NCI-H526 treated with DMSO at 0.1 percent for 48 hours (cell line): ENCODE data around the gene SLC6A20.

ENCODE experiments used
- DNase-seq: peaks from one replicate; lab custom pipeline; 2025; lab: John Stamatoyannopoulos, UW

Gene SLC6A20

DNA sequence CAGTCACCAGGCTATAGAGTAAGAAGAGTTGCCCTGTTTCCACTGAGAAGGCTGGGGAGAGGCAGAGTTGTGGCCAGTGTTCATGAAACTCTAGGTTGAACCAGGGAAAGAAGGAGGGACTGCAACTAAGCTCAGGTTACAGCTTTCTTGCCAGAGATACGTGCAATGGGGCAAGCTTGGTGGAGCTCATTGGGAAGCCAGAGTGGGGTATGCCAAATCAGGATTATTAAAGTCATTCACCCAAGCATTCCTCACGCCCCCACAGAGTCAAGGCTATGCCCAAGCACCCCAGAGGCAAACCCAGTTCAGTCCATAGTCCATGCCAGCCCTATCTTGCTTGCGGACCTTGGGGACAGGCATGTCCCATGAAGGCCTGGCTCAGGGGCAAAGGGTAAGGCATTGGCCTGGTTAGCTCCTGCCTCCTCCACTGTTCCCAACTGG lies 17.6 kb downstream of the SLC6A20 start:
- no peak for DNase-seq

DNA sequence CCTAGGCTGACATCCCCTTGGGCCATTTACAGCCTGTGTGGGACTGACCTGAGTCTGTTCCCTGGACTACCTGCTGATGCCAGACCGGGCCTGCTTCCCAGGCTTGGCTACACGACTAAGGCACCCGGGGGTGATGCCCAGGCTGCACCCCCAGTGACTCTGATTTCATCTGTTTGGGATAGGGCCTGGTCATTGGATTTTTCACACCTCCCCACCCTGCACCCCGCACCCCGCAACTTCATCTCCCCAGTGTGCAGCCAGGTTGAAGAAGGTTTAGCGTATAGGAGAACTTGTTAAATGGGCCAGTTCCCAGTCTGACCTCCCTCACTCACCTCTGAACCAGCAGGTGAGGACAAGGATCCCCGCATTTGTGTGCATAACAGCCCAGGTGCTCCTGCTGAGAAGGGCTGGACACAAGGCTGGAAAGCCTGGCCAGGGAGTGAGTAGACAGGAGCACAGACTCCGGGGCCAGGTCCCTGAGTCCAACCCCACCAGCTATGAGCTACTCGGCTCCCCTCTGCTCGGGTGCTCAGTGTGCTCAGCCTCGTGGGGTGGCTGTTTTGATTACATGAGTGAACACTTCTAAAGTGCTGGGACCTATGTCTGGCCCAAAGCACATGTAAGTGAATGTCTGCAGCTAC lies 18.5 kb downstream of the SLC6A20 start:
- DNase-seq, result no peak

DNA sequence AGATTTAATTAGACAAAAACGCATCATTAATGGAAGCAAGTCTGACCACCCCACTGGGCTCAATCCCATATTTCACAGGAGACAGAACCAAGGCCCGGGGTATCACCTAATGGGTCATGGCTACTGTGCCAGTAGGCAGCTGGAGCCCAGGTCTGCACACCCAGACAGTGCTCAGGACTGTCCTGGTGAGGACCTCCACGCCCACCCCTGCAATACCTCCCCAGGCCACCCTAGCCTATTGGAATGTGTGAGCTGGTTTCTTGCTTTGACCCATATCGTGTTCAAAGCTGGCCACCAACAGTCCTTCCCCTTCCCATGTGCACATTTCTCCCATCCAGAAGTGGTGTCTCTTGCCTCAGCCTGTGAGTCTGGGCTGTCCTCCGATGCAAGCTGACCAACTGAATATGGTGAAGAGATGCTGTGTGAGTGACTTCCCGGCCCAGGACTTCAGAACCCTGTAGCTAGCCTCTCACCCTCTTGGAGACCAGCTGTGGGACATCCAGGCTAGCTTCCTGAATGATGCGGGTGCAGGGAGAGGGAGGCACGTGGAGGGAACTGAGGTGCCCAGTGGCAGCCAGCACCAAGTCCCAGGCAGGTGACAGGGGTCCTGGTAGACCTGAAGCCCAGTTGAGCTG lies 19.1 kb downstream of the SLC6A20 start:
- DNase-seq, result no peak

DNA sequence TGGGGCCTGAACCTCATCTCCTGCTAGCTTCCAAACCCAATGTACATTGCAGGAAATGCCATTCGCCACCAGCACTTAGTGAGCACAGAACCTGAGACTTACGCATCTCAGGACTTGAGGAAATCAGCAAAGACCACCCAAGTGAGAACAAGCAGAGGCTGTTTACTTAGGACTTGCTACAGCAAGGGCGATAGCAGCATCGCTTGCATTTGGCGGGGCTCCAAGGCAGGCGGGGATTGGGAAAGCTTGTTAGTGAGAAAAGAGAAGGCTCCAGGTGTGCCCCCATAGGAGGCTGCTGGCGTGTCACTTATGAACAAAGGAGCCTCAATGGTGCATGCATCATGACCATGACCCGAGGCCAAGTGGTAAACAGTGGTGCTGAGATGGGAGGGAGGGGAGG lies 19.7 kb downstream of the SLC6A20 start:
- no peak for DNase-seq

DNA sequence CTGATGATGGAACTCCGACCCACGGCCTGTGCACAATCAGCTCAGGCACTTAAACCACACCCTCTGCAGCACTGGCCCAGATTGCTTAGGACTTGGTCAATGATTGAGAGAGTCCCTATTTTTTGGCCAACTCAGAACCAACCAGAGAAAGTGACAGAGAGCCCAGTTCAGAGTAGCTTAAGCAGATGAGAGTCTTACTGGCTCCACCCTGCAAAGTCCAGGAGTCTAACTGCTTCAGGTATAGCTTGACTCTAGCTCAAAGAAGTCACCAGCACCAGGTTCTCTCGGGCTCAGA lies 20.1 kb downstream of the SLC6A20 start:
- no peak for DNase-seq

DNA sequence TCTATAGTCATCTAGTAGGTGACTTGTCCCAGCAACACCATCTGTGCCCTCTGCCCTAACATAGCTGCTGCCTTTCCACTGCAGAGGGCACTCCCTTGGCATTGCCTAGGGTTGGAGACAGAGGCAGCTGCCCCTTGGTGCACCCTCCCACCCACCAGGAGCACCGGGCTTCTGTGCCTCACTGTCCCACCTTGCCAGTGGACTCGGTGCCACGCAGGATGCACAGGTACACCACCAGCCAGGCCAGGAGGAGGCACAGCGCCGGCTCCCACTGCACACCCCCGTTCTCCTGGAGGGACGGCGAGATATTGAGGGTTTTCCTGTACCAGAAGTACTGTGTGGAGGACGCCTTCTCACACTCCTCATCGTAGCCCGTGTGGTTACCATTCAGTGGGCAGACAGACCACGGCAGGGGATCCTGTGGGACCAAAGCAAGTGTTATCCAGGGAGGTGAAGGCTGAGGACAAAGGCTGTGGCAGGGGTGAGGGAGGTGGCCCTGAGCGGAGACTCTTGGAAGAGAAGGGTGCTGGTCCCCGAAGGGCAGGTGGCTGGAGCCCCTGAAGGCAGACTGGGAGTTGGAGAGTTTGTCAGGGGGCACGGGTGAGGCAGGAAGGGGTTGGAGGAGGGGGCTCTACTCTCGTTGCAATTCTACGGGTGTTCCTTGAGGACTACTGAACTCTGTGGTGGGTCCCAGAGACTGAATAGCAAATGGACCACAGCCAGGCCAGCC lies 20.6 kb downstream of the SLC6A20 start:
- no peak for DNase-seq

DNA sequence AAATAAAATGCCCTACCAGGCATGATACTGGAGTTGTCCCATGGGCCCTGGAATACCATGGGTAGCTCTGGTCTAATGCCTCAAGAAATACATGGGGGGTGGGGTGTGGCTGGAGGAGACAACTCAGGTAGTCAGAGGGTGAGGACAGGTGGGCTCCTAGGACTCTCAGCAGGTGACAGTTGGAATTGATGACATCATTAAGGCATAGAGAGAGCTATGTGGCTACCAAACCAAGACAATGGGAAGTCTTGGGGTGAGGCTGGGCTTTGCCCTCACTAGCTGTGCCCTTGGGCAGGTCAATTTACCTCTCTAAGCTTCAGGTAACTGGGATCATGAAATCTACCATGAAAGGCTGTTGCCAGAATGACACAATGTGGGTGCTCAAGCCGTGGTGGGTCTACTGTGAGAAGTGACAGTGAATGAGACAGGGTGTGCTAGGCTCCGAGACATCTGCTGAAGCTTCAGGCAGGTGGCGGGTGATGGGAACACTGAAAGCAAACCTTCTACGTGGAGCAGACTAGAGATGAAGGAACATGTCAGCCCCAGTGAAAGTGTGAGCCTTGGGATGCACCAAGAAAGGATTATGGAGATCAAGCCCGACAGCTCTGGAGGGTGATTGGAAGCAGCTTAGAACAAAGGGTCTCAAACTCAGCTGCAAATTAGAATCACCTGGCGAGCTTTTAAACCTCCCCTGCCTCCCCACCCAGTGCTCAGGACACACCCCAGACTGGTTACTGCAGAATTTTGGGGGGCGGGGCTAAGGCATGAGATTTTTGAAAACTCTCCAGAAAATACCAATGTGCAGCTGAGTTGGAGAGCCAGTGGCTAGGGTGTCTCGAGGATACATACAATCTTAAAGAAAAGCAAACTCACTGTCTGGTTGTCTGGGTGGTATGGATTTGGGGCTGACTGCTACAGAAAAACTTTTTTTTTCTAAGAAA lies 21.5 kb downstream of the SLC6A20 start:
- DNase-seq, result no peak

DNA sequence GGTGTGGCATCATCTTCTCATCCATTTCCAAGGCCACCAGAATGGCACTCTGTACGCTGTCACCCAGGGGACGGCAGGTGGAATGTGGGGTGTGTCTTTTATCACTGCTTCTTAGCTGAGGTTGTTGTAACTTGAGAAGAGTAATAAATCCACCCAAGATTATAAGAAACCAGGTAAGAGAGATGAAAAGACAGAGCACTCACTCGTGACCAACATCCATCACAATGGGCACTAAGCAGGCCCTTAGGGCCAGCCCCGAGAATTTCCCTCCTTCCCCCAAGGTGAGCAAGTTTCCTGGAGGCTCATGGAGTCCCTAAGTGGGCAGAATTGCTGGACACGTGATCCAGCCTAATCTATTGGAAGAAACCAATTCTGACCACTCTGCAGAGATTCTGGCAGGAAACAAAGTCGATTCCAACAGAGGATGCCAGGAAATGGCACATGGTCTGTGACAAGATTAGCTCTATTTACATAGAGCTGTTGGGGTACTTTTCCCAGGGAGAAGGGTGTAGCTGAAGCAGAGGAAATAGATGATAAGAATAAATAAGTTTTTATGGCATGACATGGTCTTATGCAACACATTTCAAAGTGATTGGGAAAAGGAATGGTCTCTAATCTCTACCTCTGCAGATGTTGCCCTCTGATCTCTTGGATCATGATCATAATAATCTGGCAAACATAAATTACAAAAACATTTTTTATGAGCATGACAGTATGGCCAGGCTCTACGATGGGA lies 22.5 kb downstream of the SLC6A20 start:
- DNase-seq, result no peak

DNA sequence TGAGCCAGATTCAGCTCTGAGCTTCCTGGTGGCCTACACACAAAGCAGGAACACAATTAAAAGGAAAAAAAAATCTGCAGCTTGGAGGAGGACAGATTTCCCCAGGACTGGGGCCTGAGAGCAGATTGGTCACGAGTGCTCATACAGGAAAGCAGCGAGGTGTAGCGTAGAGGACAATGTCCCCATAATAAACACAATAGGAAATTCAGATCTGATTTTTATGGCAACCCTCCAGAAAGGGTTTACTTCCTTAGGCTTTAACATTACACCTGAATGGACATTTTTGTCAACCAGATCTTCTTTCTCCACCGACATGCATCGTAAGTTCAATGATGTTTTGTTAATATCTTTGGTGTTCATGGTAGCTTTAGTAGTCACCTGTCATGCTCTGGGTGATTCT lies 23.3 kb downstream of the SLC6A20 start:
- DNase-seq, result no peak

DNA sequence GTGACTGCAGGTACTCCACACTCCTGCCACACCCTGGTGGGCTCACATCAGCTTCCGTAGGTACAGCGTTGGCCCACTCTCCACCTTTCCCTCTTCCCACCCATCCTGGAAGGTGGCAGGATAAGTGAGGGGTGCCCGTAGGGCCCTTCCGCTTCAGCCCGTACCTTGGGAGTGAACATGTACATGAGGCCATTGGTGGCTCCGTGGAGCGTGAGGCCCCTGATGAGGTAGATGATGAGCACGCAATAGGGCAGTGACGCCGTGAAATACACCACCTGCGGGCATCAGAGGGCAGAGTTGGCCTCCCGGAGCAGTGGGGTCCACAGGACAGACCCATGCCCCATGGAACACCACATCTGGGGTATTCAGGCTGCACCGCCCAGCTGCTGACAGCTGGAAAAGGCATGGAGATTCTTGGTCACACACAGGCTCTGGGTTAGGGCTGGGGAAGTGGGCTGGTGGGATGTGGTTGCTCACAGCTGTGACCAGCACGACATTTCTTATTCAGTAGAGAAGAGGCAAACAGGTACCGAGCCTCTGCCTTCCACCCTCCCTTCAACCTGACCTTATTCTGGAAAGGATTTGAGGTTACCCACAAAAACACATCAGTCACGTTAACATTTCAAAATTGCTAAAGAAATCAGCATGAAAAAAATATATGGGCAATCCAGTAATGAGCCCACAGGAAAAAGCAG lies 23.8 kb downstream of the SLC6A20 start:
- no peak for DNase-seq

DNA sequence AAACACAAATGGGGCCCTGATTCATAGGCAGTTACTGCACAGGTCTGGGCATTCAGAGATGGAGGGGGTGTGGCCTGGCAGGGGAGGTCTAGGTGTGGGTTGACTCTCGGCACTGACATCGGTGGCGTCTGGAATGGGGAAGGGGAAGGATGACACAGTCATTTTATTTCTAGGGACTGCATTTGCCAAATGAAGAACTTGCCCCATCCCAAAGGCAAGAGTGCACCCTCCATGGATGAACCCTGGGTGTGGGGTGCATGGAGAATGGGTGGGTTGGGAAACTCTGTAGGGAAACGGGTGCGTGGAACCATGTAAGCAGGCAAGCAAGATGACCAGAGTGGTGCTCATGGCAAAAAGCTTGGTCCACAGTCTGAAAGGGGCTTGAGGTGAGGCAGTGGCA lies 24.5 kb downstream of the SLC6A20 start:
- no peak for DNase-seq

DNA sequence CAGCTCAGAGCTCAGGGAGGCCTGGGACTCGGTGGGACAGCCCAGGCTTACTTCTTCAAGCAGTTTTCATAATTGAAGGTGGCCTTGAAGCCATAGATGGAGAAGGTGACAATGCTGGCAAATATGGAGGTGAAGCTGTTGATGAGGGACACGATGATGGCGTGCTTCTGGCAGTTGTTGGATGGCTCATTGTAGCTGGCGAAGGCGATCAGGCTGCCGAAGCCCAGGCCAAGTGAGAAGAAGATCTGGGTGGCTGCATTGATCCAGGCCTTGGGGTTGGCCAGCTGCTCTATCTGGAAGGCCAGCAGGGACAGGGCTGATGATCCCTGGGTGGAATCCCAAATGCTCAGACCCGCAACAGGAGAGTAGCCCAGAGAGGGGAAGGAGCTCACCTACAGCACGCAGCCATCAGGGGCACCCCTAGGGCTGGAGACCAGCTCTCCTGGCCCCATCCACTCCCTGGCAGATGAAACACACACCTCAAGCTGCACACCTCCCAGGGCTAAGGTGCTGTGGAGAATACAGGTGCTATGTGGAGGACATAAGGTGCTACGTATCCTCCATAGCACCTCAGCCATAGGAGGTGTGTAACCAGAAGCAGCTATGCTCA lies 25.1 kb downstream of the SLC6A20 start:
- DNase-seq, result no peak

DNA sequence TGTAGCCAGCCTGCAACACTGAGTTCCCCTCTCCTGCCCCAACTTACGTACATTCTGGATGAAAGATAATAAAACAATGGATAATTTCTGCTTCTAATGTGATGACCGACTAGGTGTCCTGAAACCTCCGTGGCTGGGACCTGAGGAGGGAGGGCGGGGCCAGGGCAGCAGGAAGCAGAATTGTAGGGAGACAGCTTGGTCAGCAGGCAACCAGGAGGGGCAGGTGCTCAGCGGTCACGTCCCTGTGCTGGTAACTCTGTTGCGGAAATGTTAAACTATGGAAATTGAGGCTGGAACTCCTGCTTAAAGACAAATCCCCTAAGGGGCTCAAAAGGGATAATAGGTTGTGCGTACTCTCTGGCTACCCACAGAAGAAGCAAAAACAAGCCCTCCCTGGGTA lies 30.4 kb downstream of the SLC6A20 start:
- DNase-seq, result no peak

DNA sequence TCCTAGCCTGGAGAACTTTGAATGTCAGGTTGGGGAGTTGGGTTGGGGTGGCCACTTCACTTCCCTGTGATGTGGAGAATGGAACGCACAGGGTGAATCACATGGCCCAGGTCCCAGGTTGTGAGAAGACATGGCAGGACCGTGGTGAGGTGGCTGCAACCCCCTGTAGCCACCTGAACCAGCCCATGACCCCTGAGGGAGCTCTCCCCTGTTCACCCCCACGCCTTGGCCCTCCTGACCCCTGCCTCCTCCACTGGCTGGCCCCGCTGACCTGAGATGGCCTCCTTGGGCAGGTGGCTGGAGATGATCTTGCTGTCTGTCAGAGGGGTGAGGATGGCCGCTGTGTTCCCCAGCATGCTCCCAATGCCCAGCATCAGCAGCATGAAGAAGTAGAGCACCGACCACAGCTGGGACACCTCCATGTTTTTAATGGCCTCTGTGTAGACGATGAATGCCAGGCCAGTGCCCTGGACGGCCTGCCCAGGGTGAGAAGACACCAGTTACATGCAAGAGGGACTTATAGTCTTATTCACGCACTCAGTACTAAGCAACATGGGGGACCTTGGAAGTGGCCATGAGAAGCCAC lies 31.0 kb downstream of the SLC6A20 start:
- no peak for DNase-seq

DNA sequence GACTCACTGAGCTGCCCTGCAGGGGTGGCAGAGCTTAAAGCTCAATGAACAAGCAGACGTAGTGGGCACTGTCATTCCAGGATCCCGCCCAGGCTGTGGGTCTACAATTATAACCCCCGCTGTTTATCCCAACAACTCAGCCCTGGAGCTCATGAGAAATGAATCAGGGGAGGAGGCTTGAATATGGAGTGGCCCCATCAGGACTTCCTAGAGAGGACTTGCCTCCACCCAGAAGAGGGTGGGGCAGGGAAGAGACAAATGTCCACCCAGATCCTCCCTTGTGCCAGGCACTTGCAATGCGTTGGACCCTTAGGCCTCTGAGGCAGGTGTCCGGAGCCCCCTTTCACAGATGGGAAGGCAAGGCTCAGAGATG lies 33.0 kb downstream of the SLC6A20 start:
- DNase-seq, result no peak

DNA sequence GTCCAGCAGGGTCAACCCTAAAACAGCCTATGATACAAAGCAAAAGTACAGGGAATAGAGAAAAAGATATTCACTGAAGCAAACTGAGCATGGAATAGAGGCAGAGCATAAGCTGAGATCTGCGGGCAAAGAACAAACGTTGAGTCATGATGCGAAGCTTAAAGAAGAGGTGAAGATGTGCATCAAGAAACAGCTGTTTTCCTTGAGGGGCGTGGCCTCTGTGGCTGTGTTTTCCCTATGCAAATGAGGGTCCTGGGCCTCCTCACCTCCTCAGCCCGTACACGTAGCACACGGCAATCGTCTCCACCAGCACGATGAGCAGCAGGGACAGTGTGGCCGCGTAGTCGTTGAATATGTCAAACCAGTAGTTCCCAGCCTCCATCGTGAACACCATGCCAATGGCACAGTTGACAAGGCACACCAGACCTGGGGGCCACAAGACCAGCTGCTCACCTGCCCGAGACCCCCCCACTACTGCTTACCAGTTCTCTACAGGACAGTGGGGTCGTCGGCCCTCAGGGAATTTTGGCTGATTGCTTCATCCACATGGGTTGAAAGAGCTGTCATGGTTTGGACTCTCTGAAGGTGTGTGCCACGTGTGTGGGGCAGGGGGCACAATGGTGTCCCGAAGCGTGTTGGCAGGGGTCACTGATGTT lies 33.6 kb downstream of the SLC6A20 start:
- DNase-seq, result no peak

DNA sequence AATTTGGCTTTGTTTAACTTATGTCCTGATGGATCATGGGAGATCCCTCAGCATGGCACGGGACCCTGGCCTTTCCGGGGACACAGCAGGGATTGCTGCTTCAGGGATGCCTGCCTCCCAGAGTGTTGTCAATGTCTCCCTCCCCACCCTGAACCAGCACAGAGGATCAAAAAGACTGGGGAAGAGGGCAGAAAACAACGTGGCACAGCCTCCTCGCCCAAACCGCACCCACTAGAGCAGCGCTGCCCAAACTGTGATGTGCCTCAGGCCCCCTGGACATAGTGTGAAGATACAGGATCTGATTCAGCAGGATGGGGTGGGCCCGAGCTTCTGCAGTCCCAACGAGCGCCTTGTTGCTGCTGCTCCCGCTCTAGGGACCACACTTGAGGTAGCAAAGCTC lies 34.5 kb downstream of the SLC6A20 start:
- no peak for DNase-seq

DNA sequence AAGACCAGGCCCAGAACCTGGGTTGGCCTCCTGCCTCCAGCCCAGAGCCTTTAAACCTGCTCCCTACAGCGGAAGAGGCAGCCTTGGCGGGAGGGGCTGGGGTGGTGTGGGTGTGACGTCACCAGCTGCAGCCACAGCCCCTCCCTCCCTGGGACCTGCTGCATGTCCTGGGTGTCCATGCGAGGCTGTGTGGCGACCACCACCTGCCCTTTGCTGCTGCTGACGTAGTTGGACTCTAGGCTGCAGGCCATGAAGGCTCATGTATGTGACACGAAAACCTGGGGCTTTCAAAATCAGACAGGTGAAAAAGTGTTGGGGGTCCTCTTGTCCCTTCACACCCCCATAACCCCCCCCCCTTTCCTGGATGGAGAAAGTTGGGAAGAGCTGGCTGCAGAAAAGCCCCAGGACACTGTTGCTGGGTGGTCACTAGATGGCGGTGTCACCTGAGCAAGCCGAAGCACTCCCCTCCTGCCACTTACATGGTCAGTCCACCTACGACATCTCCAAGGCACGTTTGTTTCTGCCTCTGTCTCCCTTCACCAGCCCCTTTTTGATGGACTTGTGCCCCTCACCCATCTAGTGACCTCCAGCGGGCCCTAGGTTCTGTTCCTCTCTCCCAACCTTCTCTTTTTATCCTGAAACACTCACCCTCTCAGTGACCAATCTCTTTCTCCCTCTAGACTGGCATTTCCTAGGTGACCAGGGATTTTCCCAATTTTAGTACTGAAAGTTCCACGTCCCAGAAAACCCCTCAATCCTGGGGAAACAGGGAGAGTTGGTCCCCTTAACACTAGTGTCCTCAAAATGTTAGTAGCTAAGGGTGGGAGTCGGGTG lies 35.2 kb downstream of the SLC6A20 start:
- DNase-seq, result peak; percentile 45

DNA sequence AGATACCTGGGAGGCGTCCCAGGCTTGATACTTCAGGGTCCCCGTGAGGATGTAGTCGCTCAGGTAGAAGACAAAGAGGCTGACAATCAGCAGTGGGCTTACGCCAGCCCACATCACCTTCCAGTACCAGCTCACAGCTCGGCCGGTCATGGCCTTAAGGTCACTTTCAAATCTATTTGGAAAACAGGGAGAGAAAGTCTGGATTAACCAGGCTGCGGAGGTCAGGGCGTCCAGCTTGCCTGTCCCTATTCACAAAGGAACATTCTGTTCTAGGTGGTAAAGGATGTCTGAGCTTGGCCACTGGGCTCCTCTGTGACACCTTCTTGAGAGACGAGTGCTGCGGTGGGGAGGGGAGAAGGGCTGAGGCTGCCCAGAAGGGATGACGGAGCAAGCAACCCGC lies 36.5 kb downstream of the SLC6A20 start:
- no peak for DNase-seq
